B cell (primary cell): ENCODE measurements around the gene PTPRM. TPM values are rescaled to one million over a fixed set of nuclear protein-coding genes. Genes with fewer than 3 reads are reported as not detected.
"Not testable (repeated sequence)": the region's sequence is repeated elsewhere in the genome, so short reads cannot be mapped to it uniquely, and the experiment has no call there.

Experiments
- ATAC-seq: fragments of 200-7000 bp; cut with Tn5 transposase; one replicate; pipeline ENCODE4 v1.10.0; 2021; ENCODE audit warnings: low read depth, mild to moderate bottlenecking, moderate number of reproducible peaks, moderate library complexity
- CTCF ChIA-PET: fragments of 350-600 bp; sonication (Branson Sonifier 250); formaldehyde crosslinking; loops from one replicate; lab custom pipeline; 2021; ENCODE audit warnings: antibody characterized with exemption, inconsistent platforms; lab: Charles Lee
- POLR2A ChIA-PET: fragments of 350-600 bp; sonication (Branson Sonifier 250); formaldehyde crosslinking; loops from one replicate; lab custom pipeline; 2021; ENCODE audit warnings: antibody characterized with exemption; lab: Charles Lee
- DNase-seq: peaks from one replicate; pipeline ENCODE4 v3.0.0; 2013
- H2AFZ ChIP-seq: 2 replicates; pipeline ENCODE4 v1.6.1; 2012; ENCODE audit warnings: mild to moderate bottlenecking, low read depth, low read length; ENCODE audit not compliant: insufficient read depth, poor library complexity, severe bottlenecking
- H3K27ac ChIP-seq, 2 donors: 1 replicate in 1 of 2; 2 replicates in 1 of 2; pipeline ENCODE4 v1.5.1; 2012 to 2013; ENCODE audit warnings: low read length in 2 of 2, mild to moderate bottlenecking in 2 of 2, moderate library complexity in 1 of 2
- H3K27me3 ChIP-seq, 4 experiments: fragments of 200-600 bp in 1 of 4; sonication (generic) in 1 of 4; replicated peaks in 1 of 4; 1 replicate in 2 of 4; 2 replicates in 2 of 4; pipeline versions ENCODE4 v1.6.1 to v1.7.0; 2013 to 2016; ENCODE audit warnings: low read length in 3 of 4, mild to moderate bottlenecking in 2 of 4, mixed read lengths in 1 of 4, moderate library complexity in 1 of 4; ENCODE audit not compliant: insufficient read depth in 4 of 4, control insufficient read depth in 3 of 4; ENCODE audit errors: control extremely low read depth in 1 of 4
- H3K36me3 ChIP-seq, 2 experiments: replicated peaks in 1 of 2; 1 replicate in 1 of 2; 2 replicates in 1 of 2; pipeline versions ENCODE4 v1.6.1 to v1.7.1; 2013; ENCODE audit warnings: low read length in 1 of 2; ENCODE audit not compliant: insufficient read depth in 2 of 2, control insufficient read depth in 1 of 2; ENCODE audit errors: control extremely low read depth in 1 of 2, extremely low read depth in 1 of 2
- H3K4me1 ChIP-seq, 2 donors: fragments of 200-600 bp in 1 of 2; sonication (generic) in 1 of 2; 1 replicate in 1 of 2; 2 replicates in 1 of 2; pipeline versions ENCODE4 v1.5.1 to v1.6.1; 2013 to 2017; ENCODE audit warnings: low read length in 2 of 2; ENCODE audit not compliant: control insufficient read depth in 2 of 2, insufficient read depth in 2 of 2
- H3K4me2 ChIP-seq: replicated peaks from 2 replicates; pipeline ENCODE3; 2012; ENCODE audit warnings: mild to moderate bottlenecking, low read depth, low read length; ENCODE audit not compliant: poor library complexity, severe bottlenecking
- H3K4me3 ChIP-seq, 5 experiments: fragments of 200-600 bp in 1 of 5; sonication (generic) in 1 of 5; 1 replicate in 3 of 5; 2 replicates in 2 of 5; pipeline versions ENCODE4 v1.5.1 to v1.7.0; 2011 to 2016; ENCODE audit warnings: low read length in 4 of 5, mild to moderate bottlenecking in 4 of 5, low read depth in 2 of 5, control low read depth in 1 of 5, moderate library complexity in 1 of 5; ENCODE audit not compliant: insufficient read depth in 1 of 5; ENCODE audit errors: control extremely low read depth in 1 of 5, extremely low read depth in 1 of 5
- H3K79me2 ChIP-seq: fragments of 200-600 bp; sonication (generic); one replicate; pipeline ENCODE4 v1.6.0; 2016; ENCODE audit warnings: low read length; ENCODE audit not compliant: control insufficient read depth, insufficient read depth
- H3K9ac ChIP-seq: fragments of 200-600 bp; sonication (generic); 2 replicates; pipeline ENCODE4 v1.6.1; 2017; ENCODE audit warnings: mild to moderate bottlenecking, low read length, moderate library complexity
- H3K9me3 ChIP-seq, 3 donors: one replicate each; pipeline versions ENCODE4 v1.6.1 to v1.7.1; 2013; ENCODE audit warnings: low read length in 2 of 3; ENCODE audit not compliant: control insufficient read depth in 2 of 3, insufficient read depth in 1 of 3; ENCODE audit errors: control extremely low read depth in 1 of 3
- H4K20me1 ChIP-seq: 2 replicates; pipeline ENCODE4 v1.6.0; 2012; ENCODE audit warnings: mild to moderate bottlenecking, low read length; ENCODE audit not compliant: insufficient read depth, control insufficient read depth, poor library complexity, severe bottlenecking
- H3K27ac Mint-ChIP-seq: one replicate; pipeline ENCODE4 v1.8.0; 2021; ENCODE audit warnings: mixed read lengths
- H3K27me3 Mint-ChIP-seq: one replicate; pipeline ENCODE4 v1.8.0; 2021; ENCODE audit warnings: mixed read lengths
- H3K4me1 Mint-ChIP-seq: one replicate; pipeline ENCODE4 v1.8.0; 2021; ENCODE audit warnings: mixed read lengths
- H3K4me3 Mint-ChIP-seq: one replicate; pipeline ENCODE4 v1.8.0; 2021; ENCODE audit warnings: mixed read lengths
- H3K9me3 Mint-ChIP-seq: one replicate; pipeline ENCODE4 v1.8.0; 2022; ENCODE audit warnings: mixed read lengths; ENCODE audit not compliant: insufficient read depth
- EZH2 ChIP-seq: IDR thresholded peaks from 2 replicates; pipeline ENCODE4 v1.6.1; 2012; ENCODE audit warnings: borderline replicate concordance, low read depth, mild to moderate bottlenecking, moderate library complexity, low read length; ENCODE audit not compliant: insufficient read depth, poor library complexity, severe bottlenecking
- WGBS: methylation state at CpG from one replicate; pipeline ENCODE4 v1.1.5; 2013; ENCODE audit warnings: missing lambda C conversion rate; ENCODE audit not compliant: insufficient coverage; 5-methylcytosine and 5-hydroxymethylcytosine counted together
- intact Hi-C: fragments of 100-400 bp; cut with micrococcal nuclease; formaldehyde crosslinking; loops from one replicate; pipeline ENCODE4 v1.10.0; 2022
- polyA plus RNA-seq: library from polyadenylated mRNA; depleted of rRNA; stranded (reverse); fragments of >200 nt; gene quantifications from 2 replicates; pipeline ENCODE4 v1.2.3, GENCODE V29; 2012
- total RNA-seq, 2 donors: library from RNA; stranded (reverse); fragments of 120-200 nt in 1 of 2; gene quantifications; 1 replicate in 1 of 2; 2 replicates in 1 of 2; pipeline versions ENCODE4 v1.2.3 to v1.2.4, GENCODE V29; 2013 to 2022
- TF ChIP-seq, protein P1 (sequence below): fragments of 200-600 bp; IDR thresholded peaks from one replicate; pipeline ENCODE4 v1.8.0; 2022; ENCODE audit warnings: antibody characterized with exemption, mild to moderate bottlenecking

Gene PTPRM
- total and polyA plus RNA-seq, 2 donors (not counting 1 experiment from before 2014, with no cell fraction given): 0.20 to 0.89 TPM

DNA sequence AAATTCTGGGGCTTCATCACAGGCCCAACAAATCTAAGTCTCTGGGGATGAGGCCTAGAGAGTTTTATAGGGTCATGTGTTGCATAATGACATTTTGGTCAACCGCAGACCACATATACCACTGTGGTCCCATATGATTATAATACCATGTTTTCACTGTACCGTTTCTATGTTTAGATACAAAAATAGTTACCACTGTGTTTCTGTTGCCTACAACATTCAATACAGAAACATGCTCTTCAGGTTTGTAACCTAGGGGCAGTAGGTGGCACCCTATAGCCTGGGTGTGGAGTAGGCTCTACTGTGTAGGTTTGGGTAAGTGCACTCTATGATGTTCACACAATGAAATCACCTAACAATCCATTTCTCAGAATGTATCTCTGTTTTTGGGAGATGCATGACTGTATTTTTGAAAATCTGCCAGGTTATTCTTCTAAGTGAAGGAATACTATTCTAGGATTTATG, 485.2 kb downstream of the PTPRM start:
- Histone ChIP-seq H3K4me1 (no peaks in the 10 kb centered on the region), H3K27ac (no peak overlapping the region), H2AFZ (no peak overlapping the region), H3K9me3 (no peaks in the 10 kb centered on the region), H4K20me1 (no peaks in the 10 kb centered on the region), H3K36me3 (no peaks in the 10 kb centered on the region), H3K9ac (no peak overlapping the region), H3K79me2 (no peaks in the 10 kb centered on the region), H3K27me3 (no peaks in the 10 kb centered on the region), H3K4me2 (no peak overlapping the region), H3K4me3 (no peak overlapping the region)
- Mint-ChIP-seq H3K27me3 (no peaks in the 10 kb centered on the region), H3K4me1 (no peaks in the 10 kb centered on the region), H3K4me3 (no peak overlapping the region), H3K9me3 (no peaks in the 10 kb centered on the region), H3K27ac (no peak overlapping the region)
- intact Hi-C loops: no loop called here
- ChIA-PET POLR2A (no interaction called here), CTCF (interaction anchor here (1.6 kb wide), 1 partner anchor 8 kb away, joined by 3 read pairs; no protein-coding TSS in a partner anchor)
- no peak for DNase-seq
- whole genome bisulfite sequencing: no CpG with 5 or more reads among the region's 2 CpGs
- no peak for ATAC-seq
- TF ChIP-seq EZH2: no peak
- TF ChIP-seq, protein P1, sequence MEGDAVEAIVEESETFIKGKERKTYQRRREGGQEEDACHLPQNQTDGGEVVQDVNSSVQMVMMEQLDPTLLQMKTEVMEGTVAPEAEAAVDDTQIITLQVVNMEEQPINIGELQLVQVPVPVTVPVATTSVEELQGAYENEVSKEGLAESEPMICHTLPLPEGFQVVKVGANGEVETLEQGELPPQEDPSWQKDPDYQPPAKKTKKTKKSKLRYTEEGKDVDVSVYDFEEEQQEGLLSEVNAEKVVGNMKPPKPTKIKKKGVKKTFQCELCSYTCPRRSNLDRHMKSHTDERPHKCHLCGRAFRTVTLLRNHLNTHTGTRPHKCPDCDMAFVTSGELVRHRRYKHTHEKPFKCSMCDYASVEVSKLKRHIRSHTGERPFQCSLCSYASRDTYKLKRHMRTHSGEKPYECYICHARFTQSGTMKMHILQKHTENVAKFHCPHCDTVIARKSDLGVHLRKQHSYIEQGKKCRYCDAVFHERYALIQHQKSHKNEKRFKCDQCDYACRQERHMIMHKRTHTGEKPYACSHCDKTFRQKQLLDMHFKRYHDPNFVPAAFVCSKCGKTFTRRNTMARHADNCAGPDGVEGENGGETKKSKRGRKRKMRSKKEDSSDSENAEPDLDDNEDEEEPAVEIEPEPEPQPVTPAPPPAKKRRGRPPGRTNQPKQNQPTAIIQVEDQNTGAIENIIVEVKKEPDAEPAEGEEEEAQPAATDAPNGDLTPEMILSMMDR: no peak

DNA sequence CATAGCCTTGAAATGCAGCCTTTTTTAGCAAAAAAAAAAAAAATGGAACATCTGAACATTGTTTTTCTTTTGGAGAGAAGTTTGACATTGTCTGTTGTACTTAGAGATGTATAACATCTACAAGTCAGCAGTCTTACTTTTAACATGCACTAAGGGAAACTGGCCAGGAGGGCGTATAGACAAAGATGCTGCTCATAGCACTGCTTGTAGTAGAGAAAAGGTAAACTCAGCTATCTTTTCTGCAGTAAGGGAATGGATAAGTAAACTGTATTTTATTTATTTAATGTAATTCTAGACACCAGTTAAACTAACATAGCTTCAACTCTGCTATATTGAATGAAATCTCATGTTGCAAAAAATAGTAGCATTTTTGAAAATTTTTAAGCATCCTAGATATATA, 489.6 kb downstream of the PTPRM start:
- H3K27ac ChIP-seq: no peak overlapping the region
- Mint-ChIP-seq H3K4me1 (no peaks in the 10 kb centered on the region), H3K4me3 (no peak overlapping the region), H3K27me3 (no peaks in the 10 kb centered on the region), H3K9me3 (no peaks in the 10 kb centered on the region), H3K27ac (no peak overlapping the region)
- DNase-seq (no peak), ATAC-seq (no peak)
- no peak overlapping the region for H3K9ac ChIP-seq
- no peak overlapping the region for H3K4me3 ChIP-seq
- H4K20me1 ChIP-seq: no peaks in the 10 kb centered on the region
- H3K4me2 ChIP-seq: no peak overlapping the region
- POLR2A ChIA-PET: no interaction called here
- H2AFZ ChIP-seq: no peak overlapping the region
- H3K36me3 ChIP-seq: no peaks in the 10 kb centered on the region
- no peaks in the 10 kb centered on the region for H3K4me1 ChIP-seq
- H3K9me3 ChIP-seq: no peaks in the 10 kb centered on the region
- H3K79me2 ChIP-seq: no peaks in the 10 kb centered on the region
- CTCF ChIA-PET: no interaction called here
- no peaks in the 10 kb centered on the region for H3K27me3 ChIP-seq
- no peak for TF ChIP-seq EZH2
- TF ChIP-seq, protein P1: no peak
- WGBS: no CpG with 5 or more reads among the region's 1 CpG
- intact Hi-C loops: no loop called here

DNA sequence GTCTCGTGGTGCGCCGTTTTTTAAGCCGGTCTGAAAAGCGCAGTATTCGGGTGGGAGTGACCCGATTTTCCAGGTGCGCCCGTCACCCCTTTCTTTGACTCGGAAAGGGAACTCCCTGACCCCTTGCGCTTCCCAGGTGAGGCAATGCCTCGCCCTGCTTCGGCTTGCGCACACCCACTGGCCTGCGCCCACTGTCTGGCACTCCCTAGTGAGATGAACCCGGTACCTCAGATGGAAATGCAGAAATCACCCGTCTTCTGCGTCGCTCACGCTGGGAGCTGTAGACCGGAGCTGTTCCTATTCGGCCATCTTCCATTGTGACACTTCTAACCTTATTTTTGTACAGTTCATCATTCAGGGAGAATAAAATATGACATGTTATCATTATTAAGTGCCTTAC, 496.0 kb downstream of the PTPRM start:
- H3K4me1 ChIP-seq, H3K27me3 ChIP-seq, ATAC-seq, H3K9me3 ChIP-seq, H3K4me3 Mint-ChIP-seq, H3K9me3 Mint-ChIP-seq, intact Hi-C loops, H3K27ac Mint-ChIP-seq, CTCF ChIA-PET, H3K9ac ChIP-seq, POLR2A ChIA-PET, H3K4me3 ChIP-seq, H3K27ac ChIP-seq, H2AFZ ChIP-seq, H3K4me1 Mint-ChIP-seq, H3K79me2 ChIP-seq, H3K27me3 Mint-ChIP-seq, H4K20me1 ChIP-seq, H3K36me3 ChIP-seq, DNase-seq, H3K4me2 ChIP-seq: not testable (repeated sequence)
- 90% methylated on average over 4 of the region's 22 CpGs for WGBS
